Stimulated activated CD8-positive, alpha-beta memory T cell treated with anti-CD3 and anti-CD28 coated beads, Interleukin-15, amount 100 ng/mL, for 4 hours (primary cell): Measurements from ENCODE around the gene AXL.
A peak's percentile ranks its signal among the peaks of the same experiment; 100 is the strongest.

ENCODE experiments used
- DNase-seq, 2 donors: peaks; one replicate each; pipeline ENCODE4 v3.0.0-alpha.2; 2020; ENCODE audit warnings: low read depth in 2 of 2

Gene AXL

GRCh38 chr19:41235480-41235879 lies 16.5 kb downstream of the AXL start:
- DNase-seq: no peak

DNA sequence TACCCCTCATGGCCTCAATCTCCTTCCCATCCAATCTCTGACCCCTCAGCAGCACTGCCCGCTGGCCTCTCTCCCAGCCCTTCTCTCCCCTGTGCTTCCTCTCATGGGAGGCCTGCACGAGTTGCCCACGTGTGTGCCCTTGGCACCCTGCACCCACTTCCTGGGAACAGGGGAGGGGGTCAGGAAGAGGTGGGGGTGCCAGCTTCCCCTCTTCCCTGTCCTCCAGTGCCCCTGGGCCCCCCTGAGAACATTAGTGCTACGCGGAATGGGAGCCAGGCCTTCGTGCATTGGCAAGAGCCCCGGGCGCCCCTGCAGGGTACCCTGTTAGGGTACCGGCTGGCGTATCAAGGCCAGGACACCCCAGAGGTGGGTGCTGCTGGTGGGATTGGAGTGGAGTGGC lies 19.2 kb downstream of the AXL start:
- DNase-seq: no peak

- no peak for DNase-seq
Observed at GRCh38 chr19:41239363-41239762, 20.3 kb downstream of the AXL start.

GRCh38 chr19:41239961-41240574 lies 21.0 kb downstream of the AXL start:
- no peak for DNase-seq

- DNase-seq: no peak
Observed at GRCh38 chr19:41241859-41242258, 22.8 kb downstream of the AXL start.

- DNase-seq: no peak
Observed at GRCh38 chr19:41244117-41244516, 25.1 kb downstream of the AXL start.

GRCh38 chr19:41245843-41246242 lies 26.8 kb downstream of the AXL start:
- no peak for DNase-seq

DNA sequence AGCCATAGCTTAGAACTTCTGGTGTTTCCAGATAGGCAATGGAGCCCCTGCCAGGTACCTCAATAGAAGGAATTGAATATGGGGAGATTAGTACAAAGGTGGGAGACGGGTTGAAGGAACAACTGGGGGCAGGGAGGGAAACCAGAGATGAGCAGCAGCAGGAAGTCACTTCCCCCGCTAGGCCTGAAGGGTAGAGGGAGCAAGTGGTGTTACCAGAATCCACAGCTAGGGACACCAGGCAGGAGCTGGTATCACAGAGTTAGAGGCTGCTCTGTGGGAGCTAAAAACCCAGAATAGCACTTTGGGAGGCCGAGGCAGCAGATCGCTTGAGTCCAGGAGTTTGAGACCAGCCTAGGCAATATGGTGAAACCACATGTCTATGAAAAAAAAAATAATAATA lies 29.9 kb downstream of the AXL start:
- no peak for DNase-seq

- no peak for DNase-seq
Observed at GRCh38 chr19:41249707-41250423, 30.8 kb downstream of the AXL start.

DNA sequence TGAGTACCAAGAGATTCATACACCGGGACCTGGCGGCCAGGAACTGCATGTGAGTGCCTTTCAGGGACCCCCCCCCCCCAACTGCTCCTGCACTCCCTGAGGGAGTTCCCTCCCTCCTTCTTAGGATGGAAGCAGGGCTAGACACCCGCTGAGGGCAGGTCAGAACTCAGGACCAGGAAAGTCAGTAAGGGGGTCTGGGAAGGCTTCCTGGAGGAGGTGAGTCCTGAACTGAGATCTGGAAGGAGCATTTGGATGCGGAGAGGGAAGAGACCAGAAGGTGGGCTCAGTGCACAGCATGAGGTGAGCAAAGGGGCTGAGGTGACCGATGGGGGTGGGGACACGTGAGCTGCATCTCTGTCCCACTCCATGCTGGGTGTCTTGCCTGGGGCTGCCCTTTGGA lies 34.6 kb downstream of the AXL start:
- DNase-seq: no peak

DNA sequence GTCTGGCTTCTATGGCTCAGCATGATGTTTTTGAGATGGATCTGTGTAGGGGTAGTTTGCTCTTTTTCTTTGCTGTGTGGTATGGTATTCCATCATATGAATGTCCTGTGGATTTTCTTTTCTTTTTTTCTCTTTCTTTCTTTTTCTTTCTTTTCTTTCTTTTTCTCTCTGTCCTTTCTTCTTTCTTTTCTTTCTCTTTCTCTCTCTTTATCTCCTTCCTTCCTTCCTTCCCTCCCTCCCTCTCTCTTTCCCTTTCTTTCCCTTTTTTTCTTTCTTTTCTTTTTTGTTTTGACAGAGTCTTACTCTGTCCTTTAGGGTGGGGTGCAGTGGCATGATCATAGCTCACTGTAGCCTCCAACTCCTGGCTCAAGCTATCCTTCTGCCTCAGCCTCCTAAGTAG lies 36.1 kb downstream of the AXL start:
- no peak for DNase-seq

DNA sequence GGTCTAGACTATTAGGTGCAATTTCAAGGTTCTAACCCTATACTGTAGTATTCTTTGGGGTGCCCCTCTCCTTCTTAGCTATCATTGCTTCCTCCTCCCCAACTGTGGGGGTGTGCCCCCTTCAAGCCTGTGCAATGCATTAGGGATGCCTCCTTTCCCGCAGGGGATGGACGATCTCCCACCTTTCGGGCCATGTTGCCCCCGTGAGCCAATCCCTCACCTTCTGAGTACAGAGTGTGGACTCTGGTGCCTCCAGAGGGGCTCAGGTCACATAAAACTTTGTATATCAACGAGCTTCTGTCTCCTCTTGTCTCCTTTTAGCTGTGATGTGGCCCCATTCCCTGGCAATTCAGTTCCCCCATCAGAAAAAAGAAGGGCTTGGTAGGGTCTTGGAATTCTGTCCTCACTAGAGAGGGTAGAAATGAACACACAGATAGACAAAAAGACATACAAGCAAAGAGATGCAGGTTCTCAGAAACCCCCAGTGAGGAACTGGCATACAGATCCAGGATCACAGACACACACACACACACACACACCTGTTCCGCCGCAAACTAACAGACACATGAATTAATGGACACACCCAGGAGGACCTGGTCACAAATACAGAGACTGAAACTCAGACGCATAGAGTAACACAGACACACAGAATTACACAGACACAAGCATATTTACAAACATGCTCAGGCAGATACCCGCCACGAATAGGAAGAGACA lies 42.6 kb downstream of the AXL start:
- DNase-seq: no peak

GRCh38 chr19:41263042-41263849 lies 44.2 kb downstream of the AXL start:
- DNase-seq: peak; percentile 48 to 65

DNA sequence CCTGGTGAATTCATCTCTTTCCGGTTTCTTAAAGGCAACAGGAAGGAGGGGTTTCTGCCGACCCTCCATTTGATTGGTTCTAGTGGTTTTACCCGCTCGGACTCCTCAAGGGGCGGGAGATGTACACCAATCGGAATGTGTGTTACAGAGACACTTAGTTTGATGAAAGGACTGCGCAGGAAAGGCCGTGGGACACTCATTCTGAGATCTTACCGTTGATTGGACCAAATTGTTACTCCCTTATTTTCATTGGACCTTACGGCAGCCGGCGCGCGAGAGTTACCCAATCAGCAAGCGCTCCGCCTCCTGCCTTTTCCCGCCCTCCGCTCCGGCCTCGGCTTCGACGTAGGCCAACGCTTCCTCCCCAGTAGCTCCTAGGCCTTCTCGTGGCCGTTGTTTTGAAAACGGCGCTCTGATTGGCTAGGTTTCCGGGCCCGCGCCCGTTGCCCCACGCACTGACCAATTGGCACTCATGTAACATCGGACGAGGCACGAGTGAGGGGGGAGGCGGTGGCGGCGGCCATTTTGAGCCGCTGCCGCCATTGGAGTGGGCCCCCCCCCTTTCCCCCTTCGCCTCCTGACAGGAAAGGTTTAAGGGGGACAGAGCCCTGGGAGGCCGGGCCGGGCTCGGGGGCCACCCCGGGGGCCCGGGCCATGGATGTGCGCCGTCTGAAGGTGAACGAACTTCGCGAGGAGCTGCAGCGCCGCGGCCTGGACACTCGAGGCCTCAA lies 45.0 kb downstream of the AXL start, which contains the start of gene HNRNPUL1:
Gene HNRNPUL1 (plus strand): TSS at position 523 of the 731 bp plus-strand sequence. CDS start 132 bp downstream, at position 655.
- peak; percentile 98 for DNase-seq

GRCh38 chr19:41264581-41265394 lies 45.8 kb downstream of the AXL start:
- peak; percentile 18 to 39 for DNase-seq

DNA sequence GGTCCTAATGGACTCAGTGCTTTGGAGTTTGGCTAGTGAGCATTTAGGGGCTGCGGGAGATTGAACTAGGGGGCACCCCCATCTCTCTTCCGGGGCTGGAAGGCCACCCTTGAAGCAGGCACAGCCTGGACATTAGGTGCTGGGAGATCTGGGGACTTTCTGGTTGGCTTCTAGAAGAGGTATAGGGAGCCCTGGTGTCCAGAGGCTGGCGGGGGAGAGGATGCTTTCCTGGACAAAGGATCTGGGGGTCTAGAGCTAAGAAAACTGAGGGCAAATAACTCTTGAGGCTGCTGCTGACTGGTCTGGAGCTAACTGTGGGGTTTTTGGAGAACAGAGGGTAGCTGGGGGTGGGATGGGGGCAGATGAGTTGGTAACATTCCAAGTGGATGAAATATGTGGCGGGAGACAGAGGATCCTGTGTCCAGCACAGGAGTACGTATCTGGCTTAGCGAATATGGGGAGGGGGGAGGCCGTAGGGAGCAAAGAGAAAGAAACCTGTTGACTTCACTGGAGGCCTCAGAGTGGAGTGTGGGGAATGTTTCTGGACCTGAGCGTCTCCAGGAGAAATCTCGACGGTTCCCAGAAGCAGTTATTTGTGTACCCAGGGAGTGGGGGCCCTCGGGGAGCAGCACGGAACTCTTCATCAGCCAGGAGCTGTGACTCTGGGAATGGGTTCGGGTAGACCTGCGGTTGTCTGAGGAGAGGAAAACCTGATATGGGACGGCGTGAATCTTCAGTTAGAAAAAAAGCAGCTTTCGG lies 46.6 kb downstream of the AXL start:
- DNase-seq: peak in 1 of 2 donors; percentile 1

DNA sequence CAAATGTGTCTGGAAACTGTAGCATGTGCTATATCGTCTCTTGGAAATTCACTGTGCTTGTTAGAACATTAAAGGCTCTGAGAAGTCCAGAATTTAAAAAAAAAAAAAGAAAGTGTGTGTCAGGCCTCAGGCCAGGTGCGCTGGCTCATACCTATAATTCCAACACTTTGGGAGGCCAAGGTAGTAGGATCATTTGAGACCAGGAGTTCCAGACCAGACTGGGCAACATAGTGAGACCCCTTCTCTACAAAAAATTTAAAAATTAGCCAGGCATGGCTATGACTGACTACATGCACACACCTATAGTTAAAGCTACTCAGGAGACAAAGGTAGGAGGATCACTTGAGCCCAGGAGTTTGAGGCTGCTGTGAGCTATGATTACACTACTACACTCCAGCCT lies 50.0 kb downstream of the AXL start:
- no peak for DNase-seq

GRCh38 chr19:41269571-41269970 lies 50.5 kb downstream of the AXL start:
- no peak for DNase-seq

GRCh38 chr19:41273076-41273475 lies 54.1 kb downstream of the AXL start:
- DNase-seq: no peak

DNA sequence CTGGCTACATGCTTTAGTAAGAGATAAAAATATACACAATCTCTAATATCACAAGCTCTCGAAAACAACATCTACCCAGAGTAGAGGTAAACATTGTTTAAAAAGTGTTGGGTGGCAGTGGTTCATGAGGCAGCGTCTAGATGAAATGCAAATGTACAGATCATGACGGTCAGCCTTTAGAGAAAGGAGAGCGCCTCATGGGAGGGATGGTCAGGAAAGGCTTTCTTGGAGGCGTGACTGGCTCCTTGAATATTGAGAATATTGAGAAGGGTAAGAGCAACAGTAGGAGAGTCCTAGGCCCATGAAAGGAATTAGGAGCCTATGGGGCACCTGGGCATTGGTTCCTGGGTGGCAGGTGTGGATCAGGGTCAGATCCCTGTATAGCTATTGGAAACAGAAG lies 55.8 kb downstream of the AXL start:
- no peak for DNase-seq
